SU-DHL-6 (cell line): ENCODE measurements around the gene OBSCN.

Experiments
- H2AFZ ChIP-seq: fragments of 200-600 bp; sonication (generic); 2 replicates; pipeline ENCODE4 v1.6.1; 2014; ENCODE audit warnings: low read depth, mild to moderate bottlenecking, moderate library complexity, mixed read lengths, antibody characterized with exemption, low read length; ENCODE audit not compliant: severe bottlenecking
- H3F3A ChIP-seq: fragments of 200-600 bp; shearing (Covaris generic); 2 replicates; pipeline ENCODE4 v1.6.0; 2016; ENCODE audit warnings: antibody characterized with exemption, mild to moderate bottlenecking; ENCODE audit not compliant: insufficient read depth
- H3K27ac ChIP-seq: fragments of 200-600 bp; sonication (generic); 2 replicates; pipeline ENCODE4 v1.5.1; 2016; ENCODE audit warnings: low read depth, mild to moderate bottlenecking, low read length, moderate library complexity, mixed read lengths
- H3K27me3 ChIP-seq: fragments of 200-600 bp; sonication (generic), shearing (Covaris generic); 2 replicates; pipeline ENCODE4 v1.6.0; 2014; ENCODE audit warnings: mild to moderate bottlenecking, low read length
- H3K36me3 ChIP-seq: fragments of 200-600 bp; sonication (generic); 2 replicates; pipeline ENCODE4 v1.6.1; 2014; ENCODE audit warnings: mild to moderate bottlenecking, low read length, mixed read lengths
- H3K4me2 ChIP-seq: fragments of 300-600, 200-600 bp; shearing (Covaris generic), sonication (generic); 2 replicates; pipeline ENCODE4 v1.6.0; 2014; ENCODE audit warnings: low read length, low read depth, mild to moderate bottlenecking; ENCODE audit not compliant: poor library complexity, severe bottlenecking
- H3K4me3 ChIP-seq: fragments of 200-600 bp; sonication (generic); 2 replicates; pipeline ENCODE4 v1.5.1; 2014; ENCODE audit warnings: antibody characterized with exemption, low read length, mild to moderate bottlenecking, mixed read lengths; ENCODE audit not compliant: insufficient read depth, poor library complexity, severe bottlenecking
- H3K79me2 ChIP-seq: fragments of 200-600 bp; sonication (generic); 2 replicates; pipeline ENCODE4 v1.6.1; 2014; ENCODE audit warnings: mild to moderate bottlenecking, low read length, moderate library complexity; ENCODE audit not compliant: insufficient read depth
- H3K9ac ChIP-seq: fragments of 200-600 bp; sonication (generic); 2 replicates; pipeline ENCODE4 v1.7.0; 2014; ENCODE audit warnings: mild to moderate bottlenecking, low read length
- H3K9me2 ChIP-seq: fragments of 200-600 bp; sonication (generic); replicated peaks from 2 replicates; pipeline ENCODE4 v1.6.1; 2014; ENCODE audit warnings: low read length; ENCODE audit not compliant: insufficient read depth
- H3K9me3 ChIP-seq: fragments of 200-600 bp; sonication (generic); 2 replicates; pipeline ENCODE4 v1.6.1; 2014; ENCODE audit warnings: low read length, mixed read lengths; ENCODE audit not compliant: insufficient read depth
- H4K20me1 ChIP-seq: fragments of 200-600 bp; sonication (generic); 2 replicates; pipeline ENCODE4 v1.6.1; 2014; ENCODE audit warnings: low read depth, mild to moderate bottlenecking, antibody characterized with exemption, low read length, moderate library complexity, mixed read lengths
- EZH2phosphoT487 ChIP-seq: fragments of 200-600 bp; sonication (generic), shearing (Covaris generic); conservative IDR thresholded peaks from 2 replicates; pipeline ENCODE4 v1.6.1; 2018; ENCODE audit warnings: mild to moderate bottlenecking, antibody characterized with exemption, low read length, moderate library complexity, mixed read lengths
- TF ChIP-seq, protein P1 (sequence below): fragments of 200-600 bp; sonication (generic); IDR thresholded peaks from one replicate; pipeline ENCODE4 v1.5.1; 2017; ENCODE audit warnings: antibody characterized with exemption, mild to moderate bottlenecking, low read length, moderate library complexity; ENCODE audit not compliant: insufficient read depth, poor library complexity, severe bottlenecking

OBSCN gene

GRCh38 chr1:228414511-228415211 lies 206.8 kb downstream of the OBSCN start:
- H3K27ac ChIP-seq, result no peak overlapping the region
- H3K4me2 ChIP-seq, result no peak overlapping the region
- peaks cover 4% of the 10 kb centered on the region for H4K20me1 ChIP-seq
- H3K9ac ChIP-seq, result no peak overlapping the region
- H3K9me3 ChIP-seq, result no peaks in the 10 kb centered on the region
- H3K79me2 ChIP-seq, result no peaks in the 10 kb centered on the region
- no peaks in the 10 kb centered on the region for H3K9me2 ChIP-seq
- H3F3A ChIP-seq, result no peaks in the 10 kb centered on the region
- no peaks in the 10 kb centered on the region for H3K36me3 ChIP-seq
- no peak overlapping the region for H2AFZ ChIP-seq
- no peak for TF ChIP-seq EZH2phosphoT487
- TF ChIP-seq, protein P1, sequence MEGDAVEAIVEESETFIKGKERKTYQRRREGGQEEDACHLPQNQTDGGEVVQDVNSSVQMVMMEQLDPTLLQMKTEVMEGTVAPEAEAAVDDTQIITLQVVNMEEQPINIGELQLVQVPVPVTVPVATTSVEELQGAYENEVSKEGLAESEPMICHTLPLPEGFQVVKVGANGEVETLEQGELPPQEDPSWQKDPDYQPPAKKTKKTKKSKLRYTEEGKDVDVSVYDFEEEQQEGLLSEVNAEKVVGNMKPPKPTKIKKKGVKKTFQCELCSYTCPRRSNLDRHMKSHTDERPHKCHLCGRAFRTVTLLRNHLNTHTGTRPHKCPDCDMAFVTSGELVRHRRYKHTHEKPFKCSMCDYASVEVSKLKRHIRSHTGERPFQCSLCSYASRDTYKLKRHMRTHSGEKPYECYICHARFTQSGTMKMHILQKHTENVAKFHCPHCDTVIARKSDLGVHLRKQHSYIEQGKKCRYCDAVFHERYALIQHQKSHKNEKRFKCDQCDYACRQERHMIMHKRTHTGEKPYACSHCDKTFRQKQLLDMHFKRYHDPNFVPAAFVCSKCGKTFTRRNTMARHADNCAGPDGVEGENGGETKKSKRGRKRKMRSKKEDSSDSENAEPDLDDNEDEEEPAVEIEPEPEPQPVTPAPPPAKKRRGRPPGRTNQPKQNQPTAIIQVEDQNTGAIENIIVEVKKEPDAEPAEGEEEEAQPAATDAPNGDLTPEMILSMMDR, result no peak
- H3K27me3 ChIP-seq, result no peaks in the 10 kb centered on the region
- H3K4me3 ChIP-seq, result no peak overlapping the region

DNA sequence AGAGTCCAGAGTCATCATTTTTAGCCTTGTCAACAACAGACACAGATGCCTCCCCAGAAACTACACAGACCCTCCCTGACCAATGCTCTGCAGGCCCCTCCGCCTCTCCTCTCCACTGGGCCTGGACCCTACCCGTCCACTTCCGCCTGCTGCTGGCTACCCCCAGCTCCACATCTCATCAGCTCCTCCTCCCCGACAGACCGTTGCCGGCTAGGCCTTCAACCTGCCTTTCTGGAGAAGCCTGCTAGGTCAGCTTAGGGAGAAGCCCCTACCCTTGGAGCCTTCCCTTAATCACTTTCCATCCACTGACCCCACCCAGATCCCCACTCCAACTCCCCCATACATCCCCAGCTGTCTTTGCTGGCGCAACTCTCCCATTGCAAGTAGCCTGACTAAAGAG lies 207.4 kb downstream of the OBSCN start:
- H3K9ac ChIP-seq, result no peak overlapping the region
- H3K27ac ChIP-seq, result no peak overlapping the region
- H3F3A ChIP-seq, result no peaks in the 10 kb centered on the region
- no peak for TF ChIP-seq EZH2phosphoT487
- TF ChIP-seq, protein P1, result no peak
- no peaks in the 10 kb centered on the region for H3K27me3 ChIP-seq
- no peaks in the 10 kb centered on the region for H3K36me3 ChIP-seq
- H3K4me2 ChIP-seq, result no peak overlapping the region
- no peaks in the 10 kb centered on the region for H3K9me3 ChIP-seq
- peaks cover 4% of the 10 kb centered on the region for H4K20me1 ChIP-seq
- no peaks in the 10 kb centered on the region for H3K79me2 ChIP-seq
- no peak overlapping the region for H2AFZ ChIP-seq
- no peak overlapping the region for H3K4me3 ChIP-seq
- no peaks in the 10 kb centered on the region for H3K9me2 ChIP-seq

DNA sequence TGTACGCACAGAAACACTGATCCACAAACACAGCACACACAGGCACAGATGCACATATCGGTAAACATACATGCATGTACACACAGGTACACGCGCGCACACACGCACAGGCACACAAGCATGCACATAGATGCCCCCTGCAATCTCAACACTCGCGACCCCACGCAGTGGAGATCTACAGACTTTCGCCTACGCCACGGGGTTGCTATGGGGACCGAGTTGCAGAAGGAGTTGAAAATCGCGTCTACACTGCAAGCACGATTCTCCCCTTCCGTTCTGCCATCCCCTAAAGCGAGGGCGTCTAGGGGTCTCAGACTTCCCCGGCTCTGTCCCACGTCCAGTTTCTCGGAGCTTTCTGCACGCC lies 208.0 kb downstream of the OBSCN start:
- Histone ChIP-seq H3K36me3 (no peaks in the 10 kb centered on the region), H3K9me3 (no peaks in the 10 kb centered on the region), H3K9ac (no peak overlapping the region), H3K79me2 (no peaks in the 10 kb centered on the region), H3K27ac (no peak overlapping the region), H2AFZ (no peak overlapping the region), H3K27me3 (no peaks in the 10 kb centered on the region), H3K4me2 (no peak overlapping the region), H3F3A (no peaks in the 10 kb centered on the region), H3K4me3 (no peak overlapping the region), H3K9me2 (no peaks in the 10 kb centered on the region), H4K20me1 (peaks cover 4% of the 10 kb centered on the region)
- TF ChIP-seq EZH2phosphoT487, result no peak

- no peaks in the 10 kb centered on the region for H3F3A ChIP-seq
- no peak within 1 kb of the TSS for H3K27ac ChIP-seq
- H3K27me3 ChIP-seq, result no peaks in the 10 kb centered on the region
- H3K9ac ChIP-seq, result no peak within 1 kb of the TSS
- H3K9me2 ChIP-seq, result no peaks in the 10 kb centered on the region
- H3K36me3 ChIP-seq, result no peaks in the 10 kb centered on the region
- TF ChIP-seq EZH2phosphoT487, result no peak
- TF ChIP-seq, protein P1, result no peak
- H3K79me2 ChIP-seq, result no peaks in the 10 kb centered on the region
- H2AFZ ChIP-seq, result no peak within 1 kb of the TSS
- H4K20me1 ChIP-seq, result peaks cover 4% of the 10 kb centered on the region
- no peaks in the 10 kb centered on the region for H3K9me3 ChIP-seq
- H3K4me2 ChIP-seq, result no peak within 1 kb of the TSS
- H3K4me3 ChIP-seq, result no peak within 1 kb of the TSS
Measured at GRCh38 chr1:228416217-228416933, 208.5 kb downstream of the OBSCN start, which contains the start of gene TRIM17. TSS of gene TRIM17 (minus strand) at chr1:228416861. CDS start at chr1:228415072, 1,789 bp downstream.
